CD14-positive monocyte (primary cell): ENCODE measurements around the gene CAPN8. TPM values are rescaled to one million over a fixed set of nuclear protein-coding genes. Genes with fewer than 3 reads are reported as not detected.

ENCODE experiments used
- DNase-seq, 3 donors: peaks; one replicate each; pipeline ENCODE4 v3.0.0-alpha.2; 2011 to 2022
- H2AFZ ChIP-seq: 2 replicates; pipeline ENCODE4 v1.6.0; 2012; ENCODE audit warnings: mild to moderate bottlenecking, low read depth, low read length, inconsistent platforms; ENCODE audit not compliant: insufficient read depth, poor library complexity, severe bottlenecking
- H3K27ac ChIP-seq, 2 donors: 1 replicate in 1 of 2; 2 replicates in 1 of 2; pipeline ENCODE4 v1.5.1; 2012 to 2013; ENCODE audit warnings: low read length in 2 of 2, control low read depth in 1 of 2, inconsistent platforms in 1 of 2, low read depth in 1 of 2, mild to moderate bottlenecking in 1 of 2
- H3K27me3 ChIP-seq, 2 donors: one replicate each; pipeline versions ENCODE4 v1.6.0 to v1.6.1; 2011 to 2013; ENCODE audit warnings: low read length in 2 of 2; ENCODE audit not compliant: control insufficient read depth in 2 of 2, insufficient read depth in 2 of 2
- H3K36me3 ChIP-seq, 2 donors: replicated peaks in 1 of 2; 1 replicate in 1 of 2; 2 replicates in 1 of 2; pipeline versions ENCODE4 v1.5.1 to v1.6.1; 2012 to 2013; ENCODE audit warnings: low read length in 2 of 2, control low read depth in 1 of 2, inconsistent platforms in 1 of 2, mild to moderate bottlenecking in 1 of 2; ENCODE audit not compliant: insufficient read depth in 2 of 2, control insufficient read depth in 1 of 2
- H3K4me1 ChIP-seq, 2 donors: 1 replicate in 1 of 2; 2 replicates in 1 of 2; pipeline versions ENCODE4 v1.5.1 to v1.6.1; 2012 to 2013; ENCODE audit warnings: low read length in 2 of 2, control low read depth in 1 of 2, inconsistent platforms in 1 of 2, mild to moderate bottlenecking in 1 of 2, moderate library complexity in 1 of 2; ENCODE audit not compliant: insufficient read depth in 2 of 2, control insufficient read depth in 1 of 2
- H3K4me2 ChIP-seq: replicated peaks from 2 replicates; pipeline ENCODE3; 2012; ENCODE audit warnings: low read length, moderate library complexity, mild to moderate bottlenecking; ENCODE audit not compliant: poor library complexity, severe bottlenecking; ENCODE audit errors: extremely low read depth
- H3K4me3 ChIP-seq, 3 experiments: fragments of 200-600 bp in 1 of 3; sonication (generic) in 1 of 3; replicated peaks in 1 of 3; 1 replicate in 2 of 3; 2 replicates in 1 of 3; pipeline ENCODE4 v1.5.1; 2011 to 2013; ENCODE audit warnings: low read length in 3 of 3, mild to moderate bottlenecking in 3 of 3, control low read depth in 2 of 3, low read depth in 2 of 3, inconsistent platforms in 1 of 3, moderate library complexity in 1 of 3
- H3K79me2 ChIP-seq: 2 replicates; pipeline ENCODE4 v1.6.0; 2012; ENCODE audit warnings: mild to moderate bottlenecking, control low read depth, inconsistent platforms, low read length, moderate library complexity; ENCODE audit not compliant: insufficient read depth
- H3K9ac ChIP-seq: 2 replicates; pipeline ENCODE4 v1.6.0; 2017; ENCODE audit warnings: low read length, mild to moderate bottlenecking; ENCODE audit not compliant: insufficient read depth, poor library complexity, severe bottlenecking
- H3K9me3 ChIP-seq, 2 donors: replicated peaks in 1 of 2; 1 replicate in 1 of 2; 2 replicates in 1 of 2; pipeline versions ENCODE4 v1.5.1 to v1.6.1; 2012 to 2013; ENCODE audit warnings: low read length in 2 of 2, control low read depth in 1 of 2; ENCODE audit not compliant: control insufficient read depth in 1 of 2, insufficient read depth in 1 of 2
- H4K20me1 ChIP-seq: 2 replicates; pipeline ENCODE4 v1.6.0; 2012; ENCODE audit warnings: mild to moderate bottlenecking, low read length, control low read depth, moderate library complexity; ENCODE audit not compliant: insufficient read depth
- H3K27ac Mint-ChIP-seq, 7 donors: one replicate each; pipeline ENCODE4 v1.8.0; 2020; ENCODE audit warnings: mild to moderate bottlenecking in 7 of 7, mixed read lengths in 7 of 7, moderate library complexity in 6 of 7, inconsistent platforms in 2 of 7
- H3K27me3 Mint-ChIP-seq, 3 donors: one replicate each; pipeline ENCODE4 v1.8.0; 2021 to 2022; ENCODE audit warnings: low read depth in 3 of 3, mild to moderate bottlenecking in 3 of 3, mixed read lengths in 3 of 3, moderate library complexity in 3 of 3, inconsistent platforms in 1 of 3
- H3K36me3 Mint-ChIP-seq, 2 donors: one replicate each; pipeline ENCODE4 v1.8.0; 2020; ENCODE audit warnings: mixed read lengths in 2 of 2, inconsistent platforms in 1 of 2, mild to moderate bottlenecking in 1 of 2
- H3K4me1 Mint-ChIP-seq: one replicate; pipeline ENCODE4 v1.8.0; 2020; ENCODE audit warnings: mild to moderate bottlenecking, mixed read lengths
- H3K4me3 Mint-ChIP-seq, 2 donors: one replicate each; pipeline ENCODE4 v1.8.0; 2020; ENCODE audit warnings: mild to moderate bottlenecking in 2 of 2, mixed read lengths in 2 of 2, moderate library complexity in 1 of 2
- H3K9me3 Mint-ChIP-seq, 7 donors: one replicate each; pipeline ENCODE4 v1.8.0; 2020 to 2022; ENCODE audit warnings: mixed read lengths in 7 of 7, mild to moderate bottlenecking in 6 of 7, moderate library complexity in 6 of 7, inconsistent platforms in 2 of 7
- CTCF ChIP-seq: fragments of 200-600 bp; IDR thresholded peaks from one replicate; pipeline ENCODE4 v1.8.0; 2022; ENCODE audit warnings: antibody characterized with exemption, mild to moderate bottlenecking
- WGBS: methylation state at CpG from one replicate; pipeline ENCODE4 v1.1.5; 2013; ENCODE audit warnings: missing lambda C conversion rate; ENCODE audit not compliant: insufficient coverage; 5-methylcytosine and 5-hydroxymethylcytosine counted together
- intact Hi-C, 2 donors: fragments of 100-400 bp; cut with micrococcal nuclease; formaldehyde crosslinking; loops; one replicate each; pipeline versions ENCODE4 v1.15.0 to v1.15.1; 2023
- polyA plus RNA-seq, 3 donors: library from polyadenylated mRNA; depleted of rRNA in 1 of 3; unstranded in 2 of 3; stranded (reverse) in 1 of 3; fragments of 300-500 nt in 2 of 3; fragments of >200 nt in 1 of 3; fragmentation: Illumina TruSeq in 2 of 3; gene quantifications; 1 replicate in 2 of 3; 2 replicates in 1 of 3; pipeline ENCODE4 v1.2.3, GENCODE V29; 2012 to 2021

Gene CAPN8
- polyA plus RNA-seq, 3 donors: 0.40 TPM; not detected in 2

GRCh38 chr1:223678841-223679240 is 13.3 kb upstream of the CAPN8 start:
- peak; percentile 22 to 76 (median 58) for DNase-seq
- H4K20me1 ChIP-seq: no peaks in the 10 kb centered on the region
- no peaks in the 10 kb centered on the region for H3K36me3 Mint-ChIP-seq
- no peak overlapping the region for H2AFZ ChIP-seq
- H3K9ac ChIP-seq: no peak overlapping the region
- H3K4me1 Mint-ChIP-seq: peaks cover 22% of the 10 kb centered on the region
- H3K36me3 ChIP-seq: no peaks in the 10 kb centered on the region
- no peaks in the 10 kb centered on the region for H3K79me2 ChIP-seq
- 0% methylated on average over 1 of the region's 6 CpGs for WGBS
- H3K27ac Mint-ChIP-seq: peak overlapping the region in 3 of 7 donors; percentile 0 to 40 (median 10)
- peaks cover 8 to 23% (median 13%) of the 10 kb centered on the region in 7 donors for H3K9me3 Mint-ChIP-seq
- intact Hi-C loops: no loop called here
- peak overlapping the region in 1 of 2 donors; percentile 40 for H3K27ac ChIP-seq
- peaks cover 0 to 17% of the 10 kb centered on the region in 2 donors for H3K9me3 ChIP-seq
- no peak overlapping the region for H3K4me3 Mint-ChIP-seq
- no peak overlapping the region for H3K4me3 ChIP-seq
- no peak overlapping the region for H3K4me2 ChIP-seq
- peaks cover 23 to 27% of the 10 kb centered on the region in 2 donors for H3K4me1 ChIP-seq
- no peak for TF ChIP-seq CTCF
- H3K27me3 ChIP-seq: no peaks in the 10 kb centered on the region
- H3K27me3 Mint-ChIP-seq: peaks cover 3 to 8% (median 6%) of the 10 kb centered on the region in 3 donors

- Histone ChIP-seq H3K9me3 (peaks cover 0 to 17% of the 10 kb centered on the region in 2 donors), H2AFZ (no peak overlapping the region), H3K27ac (no peak overlapping the region), H3K36me3 (no peaks in the 10 kb centered on the region), H3K4me1 (peaks cover 21% of the 10 kb centered on the region in 2 donors), H3K9ac (no peak overlapping the region), H3K27me3 (no peaks in the 10 kb centered on the region), H4K20me1 (no peaks in the 10 kb centered on the region), H3K4me2 (no peak overlapping the region), H3K79me2 (no peaks in the 10 kb centered on the region), H3K4me3 (no peak overlapping the region)
- Mint-ChIP-seq H3K4me1 (peaks cover 19% of the 10 kb centered on the region), H3K27me3 (peaks cover 2 to 3% (median 3%) of the 10 kb centered on the region in 3 donors), H3K4me3 (no peak overlapping the region), H3K9me3 (peaks cover 9 to 29% (median 18%) of the 10 kb centered on the region in 7 donors), H3K36me3 (peaks cover 0 to 4% of the 10 kb centered on the region in 2 donors), H3K27ac (peak overlapping the region in 4 of 7 donors; percentile 41 to 79 (median 48))
- peak in 2 of 3 donors; percentile 7 to 16 for DNase-seq
- WGBS: 57% methylated on average over 3 of the region's 5 CpGs
- no peak for TF ChIP-seq CTCF
- intact Hi-C loops: no loop called here
Measured at GRCh38 chr1:223674119-223674890, 8.8 kb upstream of the CAPN8 start.
